ENCODE measurements around the gene FRMD4A. TPM values are rescaled to one million over a fixed set of nuclear protein-coding genes. Genes with fewer than 3 reads are reported as not detected.

Gene FRMD4A
- total RNA-seq, 1 donor from 2014 or later = 236 TPM

DNA sequence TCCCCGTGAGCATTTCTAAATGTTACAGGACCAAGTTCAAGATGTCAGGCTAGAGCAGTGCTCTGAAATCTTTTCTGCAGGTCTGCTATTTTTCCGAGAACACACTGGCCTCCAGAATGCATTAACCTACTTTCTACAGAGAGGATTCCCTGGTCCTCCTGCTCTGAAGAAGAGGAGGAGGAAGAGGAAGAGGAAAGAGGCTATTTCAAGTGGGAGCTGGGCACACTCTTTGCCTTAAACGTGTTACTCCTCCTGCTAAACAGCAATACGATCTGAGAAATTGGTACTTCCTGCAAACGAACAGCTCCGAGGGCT, 157.4 kb downstream of the FRMD4A start:
- H3K36me3 Mint-ChIP-seq (ENCODE audit: unreplicated experiment) = peaks cover under 1% of the 10 kb centered on the region
- no peaks in the 10 kb centered on the region for H3K27me3 Mint-ChIP-seq (ENCODE audit: unreplicated experiment)
- H3K9me3 Mint-ChIP-seq (ENCODE audit: unreplicated experiment) = no peaks in the 10 kb centered on the region
- TF ChIP-seq, protein P1, sequence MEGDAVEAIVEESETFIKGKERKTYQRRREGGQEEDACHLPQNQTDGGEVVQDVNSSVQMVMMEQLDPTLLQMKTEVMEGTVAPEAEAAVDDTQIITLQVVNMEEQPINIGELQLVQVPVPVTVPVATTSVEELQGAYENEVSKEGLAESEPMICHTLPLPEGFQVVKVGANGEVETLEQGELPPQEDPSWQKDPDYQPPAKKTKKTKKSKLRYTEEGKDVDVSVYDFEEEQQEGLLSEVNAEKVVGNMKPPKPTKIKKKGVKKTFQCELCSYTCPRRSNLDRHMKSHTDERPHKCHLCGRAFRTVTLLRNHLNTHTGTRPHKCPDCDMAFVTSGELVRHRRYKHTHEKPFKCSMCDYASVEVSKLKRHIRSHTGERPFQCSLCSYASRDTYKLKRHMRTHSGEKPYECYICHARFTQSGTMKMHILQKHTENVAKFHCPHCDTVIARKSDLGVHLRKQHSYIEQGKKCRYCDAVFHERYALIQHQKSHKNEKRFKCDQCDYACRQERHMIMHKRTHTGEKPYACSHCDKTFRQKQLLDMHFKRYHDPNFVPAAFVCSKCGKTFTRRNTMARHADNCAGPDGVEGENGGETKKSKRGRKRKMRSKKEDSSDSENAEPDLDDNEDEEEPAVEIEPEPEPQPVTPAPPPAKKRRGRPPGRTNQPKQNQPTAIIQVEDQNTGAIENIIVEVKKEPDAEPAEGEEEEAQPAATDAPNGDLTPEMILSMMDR (IDR thresholded peaks at IDR 0.05) = no peak
- peak overlapping the region; percentile 91 for H3K27ac Mint-ChIP-seq (ENCODE audit: unreplicated experiment)
- peaks cover 66% of the 10 kb centered on the region for H3K4me1 Mint-ChIP-seq (ENCODE audit: unreplicated experiment)
- peak overlapping the region; percentile 90 for H3K4me3 Mint-ChIP-seq (ENCODE audit: unreplicated experiment)
- DNase-seq (ENCODE audit: extremely low spot score, unreplicated experiment) = no peak

DNA sequence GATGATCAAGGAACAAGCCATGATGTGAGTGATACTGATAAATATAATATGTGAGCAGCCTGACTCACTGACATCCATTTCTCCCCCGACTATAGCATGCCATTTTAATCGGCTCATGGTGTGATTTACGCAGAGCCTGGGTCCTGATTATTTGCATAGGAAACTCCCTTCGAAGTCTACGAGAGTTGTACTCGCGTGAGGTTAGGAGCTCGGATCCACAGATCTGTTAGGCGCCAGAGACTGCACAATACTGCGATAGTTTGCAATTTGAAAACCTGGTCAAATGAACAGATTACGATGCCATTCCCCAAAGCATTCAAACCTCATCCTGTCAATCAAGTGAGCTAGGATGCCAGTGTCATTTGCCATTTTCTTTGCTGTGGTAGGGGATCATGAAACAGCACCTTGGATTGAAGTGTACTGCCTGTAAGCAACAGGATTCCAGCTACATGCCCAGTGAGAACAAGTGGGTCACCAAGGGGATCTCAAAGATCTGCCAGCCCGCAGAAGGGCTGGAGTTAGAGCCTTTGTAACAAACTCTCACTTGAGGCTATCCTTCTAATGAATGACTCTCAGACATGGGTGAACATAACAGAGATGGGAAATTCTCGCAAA, 158.3 kb downstream of the FRMD4A start:
- no peak for DNase-seq (ENCODE audit: extremely low spot score, unreplicated experiment)
- peak overlapping the region; percentile 90 for H3K4me3 Mint-ChIP-seq (ENCODE audit: unreplicated experiment)
- H3K36me3 Mint-ChIP-seq (ENCODE audit: unreplicated experiment) = peaks cover 9% of the 10 kb centered on the region
- no peaks in the 10 kb centered on the region for H3K9me3 Mint-ChIP-seq (ENCODE audit: unreplicated experiment)
- H3K4me1 Mint-ChIP-seq (ENCODE audit: unreplicated experiment) = peaks cover 73% of the 10 kb centered on the region
- TF ChIP-seq, protein P1 (IDR thresholded peaks at IDR 0.05) = no peak
- peak overlapping the region; percentile 91 for H3K27ac Mint-ChIP-seq (ENCODE audit: unreplicated experiment)
- H3K27me3 Mint-ChIP-seq (ENCODE audit: unreplicated experiment) = no peaks in the 10 kb centered on the region

DNA sequence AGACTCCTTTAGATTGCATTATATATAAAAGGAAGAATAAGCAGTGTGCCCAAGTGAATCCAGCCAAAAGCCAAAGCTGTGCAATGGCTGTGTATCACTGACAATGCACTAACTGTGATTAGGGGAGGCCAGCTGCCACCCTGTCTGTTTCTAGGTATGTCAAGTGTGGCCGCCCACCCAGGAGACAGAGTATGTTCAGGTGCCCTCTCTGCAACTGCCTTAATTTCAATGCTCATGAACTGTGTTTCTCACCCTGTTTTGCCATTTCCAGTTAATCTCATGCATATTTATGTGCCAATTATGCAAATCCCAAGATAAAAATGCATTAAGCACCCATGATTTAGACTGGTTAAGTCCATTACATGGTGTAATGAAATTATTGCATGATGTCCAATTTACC, 159.4 kb downstream of the FRMD4A start:
- no peaks in the 10 kb centered on the region for H3K27me3 Mint-ChIP-seq (ENCODE audit: unreplicated experiment)
- DNase-seq (ENCODE audit: extremely low spot score, unreplicated experiment) = no peak
- TF ChIP-seq, protein P1 (IDR thresholded peaks at IDR 0.05) = no peak
- H3K4me3 Mint-ChIP-seq (ENCODE audit: unreplicated experiment) = peak overlapping the region; percentile 90
- peaks cover 19% of the 10 kb centered on the region for H3K36me3 Mint-ChIP-seq (ENCODE audit: unreplicated experiment)
- H3K4me1 Mint-ChIP-seq (ENCODE audit: unreplicated experiment) = peaks cover 82% of the 10 kb centered on the region
- H3K27ac Mint-ChIP-seq (ENCODE audit: unreplicated experiment) = no peak overlapping the region
- no peaks in the 10 kb centered on the region for H3K9me3 Mint-ChIP-seq (ENCODE audit: unreplicated experiment)

DNA sequence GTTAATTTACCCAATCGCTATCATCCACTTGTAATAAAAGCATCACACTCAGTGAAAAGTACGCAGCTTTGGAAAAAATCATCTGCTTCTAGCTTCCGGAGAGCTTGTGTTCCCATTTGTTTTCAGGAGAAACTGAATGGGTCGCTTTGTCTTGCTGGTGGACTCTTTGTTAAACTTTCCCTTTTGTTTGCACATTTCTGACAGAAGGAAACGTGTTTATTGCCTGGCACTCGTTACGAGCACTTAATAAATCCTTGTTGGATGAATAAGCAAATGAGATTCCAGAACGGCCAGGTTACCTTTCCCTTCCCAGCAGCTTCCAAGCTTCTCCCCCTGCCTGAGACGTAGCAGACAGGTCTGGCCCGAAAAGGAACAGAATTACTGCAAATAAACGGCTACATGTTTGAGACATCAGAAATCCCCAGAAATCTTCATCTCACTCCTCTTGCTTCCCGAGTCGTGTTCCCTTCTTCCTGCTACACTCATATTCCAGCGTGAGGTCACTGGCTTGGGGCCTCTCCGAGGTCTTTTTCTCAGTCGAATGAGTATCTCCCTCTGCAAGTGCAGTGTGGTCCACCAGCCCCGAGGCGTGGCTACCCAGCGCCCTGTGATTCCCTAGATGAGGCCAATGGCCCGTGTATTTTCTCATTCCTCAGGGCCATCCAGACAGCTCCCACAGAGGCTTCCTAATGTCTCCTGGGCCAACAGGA, 167.2 kb downstream of the FRMD4A start:
- Mint-ChIP-seq H3K27ac (ENCODE audit: unreplicated experiment) (peak overlapping the region; percentile 66), H3K9me3 (ENCODE audit: unreplicated experiment) (no peaks in the 10 kb centered on the region), H3K36me3 (ENCODE audit: unreplicated experiment) (peaks cover 42% of the 10 kb centered on the region), H3K4me3 (ENCODE audit: unreplicated experiment) (no peak overlapping the region), H3K4me1 (ENCODE audit: unreplicated experiment) (peaks cover 58% of the 10 kb centered on the region), H3K27me3 (ENCODE audit: unreplicated experiment) (no peaks in the 10 kb centered on the region)
- TF ChIP-seq, protein P1 (IDR thresholded peaks at IDR 0.05) = no peak
- DNase-seq (ENCODE audit: extremely low spot score, unreplicated experiment) = no peak

DNA sequence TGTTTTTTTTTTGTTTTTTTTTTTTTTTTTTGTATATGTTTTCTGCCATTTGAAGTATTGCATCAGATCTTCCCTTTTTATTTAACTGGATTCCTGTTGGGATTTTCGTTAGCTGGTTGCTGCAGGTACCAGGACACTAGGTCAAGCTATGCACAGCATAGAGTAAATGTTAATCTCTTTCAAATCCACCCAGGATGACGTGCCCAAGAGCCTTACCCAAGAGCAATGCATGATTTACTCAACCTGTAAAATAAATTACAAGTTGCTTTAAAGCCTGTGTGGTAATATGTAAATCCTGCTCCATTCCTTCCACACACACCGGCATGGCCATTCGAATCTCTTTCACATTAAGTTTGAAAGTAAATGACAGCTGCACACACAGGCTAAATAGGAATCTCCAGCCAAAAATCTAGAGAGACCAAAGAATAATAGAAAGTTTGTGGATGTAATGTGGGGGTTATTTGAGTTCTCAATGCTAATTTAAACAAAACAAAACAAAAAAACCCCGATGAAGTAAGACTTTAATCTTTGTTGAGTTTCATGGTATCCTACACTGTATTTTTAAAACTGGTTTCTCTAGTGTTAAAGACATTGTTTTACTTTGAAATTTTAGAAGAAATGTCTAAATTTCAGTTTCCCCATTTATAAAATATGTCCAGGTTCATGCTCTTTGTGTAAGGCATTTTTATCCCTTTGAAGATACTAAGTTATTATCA, 167.9 kb downstream of the FRMD4A start:
- peaks cover 58% of the 10 kb centered on the region for H3K4me1 Mint-ChIP-seq (ENCODE audit: unreplicated experiment)
- no peak for DNase-seq (ENCODE audit: extremely low spot score, unreplicated experiment)
- H3K9me3 Mint-ChIP-seq (ENCODE audit: unreplicated experiment) = no peaks in the 10 kb centered on the region
- TF ChIP-seq, protein P1 (IDR thresholded peaks at IDR 0.05) = no peak
- H3K27me3 Mint-ChIP-seq (ENCODE audit: unreplicated experiment) = no peaks in the 10 kb centered on the region
- peak overlapping the region; percentile 66 for H3K27ac Mint-ChIP-seq (ENCODE audit: unreplicated experiment)
- peaks cover 39% of the 10 kb centered on the region for H3K36me3 Mint-ChIP-seq (ENCODE audit: unreplicated experiment)
- H3K4me3 Mint-ChIP-seq (ENCODE audit: unreplicated experiment) = no peak overlapping the region

Measured in osteocyte (in vitro differentiated cells).